Measurements from ENCODE around the gene EBNA1BP2. TPM values are rescaled to one million over a fixed set of nuclear protein-coding genes. Genes with fewer than 3 reads are reported as not detected.
"Not testable (repeated sequence)": the region's sequence is repeated elsewhere in the genome, so short reads cannot be mapped to it uniquely, and the experiment has no call there.

The EBNA1BP2 gene
- total RNA-seq, 2 experiments from 2014 or later, result 58.8 to 59.0 TPM

GRCh38 chr1:43165162-43165561, 6.9 kb downstream of the EBNA1BP2 start:
- ATAC-seq (no peak), DNase-seq (no peak)
- peaks cover 7% of the 10 kb centered on the region for H3K4me1 Mint-ChIP-seq (ENCODE audit: low read depth)
- no peak overlapping the region for H3K4me3 Mint-ChIP-seq
- peaks cover 51% of the 10 kb centered on the region for H3K36me3 Mint-ChIP-seq (ENCODE audit: low read depth)
- H3K27ac Mint-ChIP-seq, result no peak overlapping the region
- CTCF ChIA-PET, result interaction anchor here (0.7 kb wide), 1 partner anchor 252 kb away, joined by 4 read pairs; no protein-coding TSS in a partner anchor
- no peaks in the 10 kb centered on the region for H3K9me3 Mint-ChIP-seq (ENCODE audit: insufficient read depth)
- H3K27me3 Mint-ChIP-seq (ENCODE audit: low read depth), result no peaks in the 10 kb centered on the region
- POLR2A ChIA-PET, result no interaction called here

GRCh38 chr1:43156026-43156425, 16.1 kb downstream of the EBNA1BP2 start:
- ATAC-seq, result no peak
- H3K27ac Mint-ChIP-seq, result no peak overlapping the region
- ChIA-PET CTCF (no interaction called here), POLR2A (no interaction called here)
- H3K4me3 Mint-ChIP-seq, result no peak overlapping the region
- no peaks in the 10 kb centered on the region for H3K36me3 Mint-ChIP-seq (ENCODE audit: low read depth)
- no peaks in the 10 kb centered on the region for H3K9me3 Mint-ChIP-seq (ENCODE audit: insufficient read depth)
- no peak for DNase-seq
- H3K27me3 Mint-ChIP-seq (ENCODE audit: low read depth), result peaks cover 9% of the 10 kb centered on the region
- peaks cover 4% of the 10 kb centered on the region for H3K4me1 Mint-ChIP-seq (ENCODE audit: low read depth)

GRCh38 chr1:43153443-43153842, 18.6 kb downstream of the EBNA1BP2 start:
- H3K36me3 Mint-ChIP-seq (ENCODE audit: low read depth), result no peaks in the 10 kb centered on the region
- peaks cover 4% of the 10 kb centered on the region for H3K4me1 Mint-ChIP-seq (ENCODE audit: low read depth)
- no peak for DNase-seq
- no peaks in the 10 kb centered on the region for H3K9me3 Mint-ChIP-seq (ENCODE audit: insufficient read depth)
- H3K27ac Mint-ChIP-seq, result no peak overlapping the region
- CTCF ChIA-PET, result interaction anchor here (1.0 kb wide), 1 partner anchor 10 kb away, joined by 3 read pairs; no protein-coding TSS in a partner anchor
- POLR2A ChIA-PET, result no interaction called here
- no peak overlapping the region for H3K4me3 Mint-ChIP-seq
- peaks cover 22% of the 10 kb centered on the region for H3K27me3 Mint-ChIP-seq (ENCODE audit: low read depth)
- no peak for ATAC-seq

GRCh38 chr1:43152866-43153265, 19.2 kb downstream of the EBNA1BP2 start:
- DNase-seq, result no peak
- ChIA-PET CTCF (interaction anchor here (1.0 kb wide), 1 partner anchor 10 kb away, joined by 3 read pairs; no protein-coding TSS in a partner anchor), POLR2A (no interaction called here)
- Mint-ChIP-seq H3K9me3 (ENCODE audit: insufficient read depth) (no peaks in the 10 kb centered on the region), H3K36me3 (ENCODE audit: low read depth) (no peaks in the 10 kb centered on the region), H3K27me3 (ENCODE audit: low read depth) (peaks cover 26% of the 10 kb centered on the region), H3K27ac (no peak overlapping the region), H3K4me3 (no peak overlapping the region), H3K4me1 (ENCODE audit: low read depth) (peaks cover 4% of the 10 kb centered on the region)
- ATAC-seq, result no peak

GRCh38 chr1:43149889-43150288, 22.2 kb downstream of the EBNA1BP2 start:
- ChIA-PET CTCF (no interaction called here), POLR2A (no interaction called here)

GRCh38 chr1:43147625-43148327, 24.3 kb downstream of the EBNA1BP2 start:
- no peak overlapping the region for H3K27ac Mint-ChIP-seq
- ATAC-seq, result peak; percentile 78

More at GRCh38 chr1:43149889-43150288, 22.2 kb downstream of the EBNA1BP2 start:
- H3K27ac Mint-ChIP-seq, result no peak overlapping the region
- peaks cover 43% of the 10 kb centered on the region for H3K27me3 Mint-ChIP-seq (ENCODE audit: low read depth)
- H3K4me1 Mint-ChIP-seq (ENCODE audit: low read depth), result peaks cover 2% of the 10 kb centered on the region
- ATAC-seq (no peak), DNase-seq (no peak)
- H3K36me3 Mint-ChIP-seq (ENCODE audit: low read depth), result no peaks in the 10 kb centered on the region
- no peaks in the 10 kb centered on the region for H3K9me3 Mint-ChIP-seq (ENCODE audit: insufficient read depth)
- no peak overlapping the region for H3K4me3 Mint-ChIP-seq

GRCh38 chr1:43144237-43144636, 27.9 kb downstream of the EBNA1BP2 start:
- Mint-ChIP-seq H3K27me3 (ENCODE audit: low read depth) (peaks cover 49% of the 10 kb centered on the region), H3K27ac (no peak overlapping the region), H3K4me3 (no peak overlapping the region), H3K4me1 (ENCODE audit: low read depth) (peaks cover 2% of the 10 kb centered on the region), H3K36me3 (ENCODE audit: low read depth) (no peaks in the 10 kb centered on the region), H3K9me3 (ENCODE audit: insufficient read depth) (no peaks in the 10 kb centered on the region)
- POLR2A ChIA-PET, result no interaction called here
- CTCF ChIA-PET, result interaction anchor here (0.6 kb wide), 1 partner anchor 1732 kb away, joined by 3 read pairs; no protein-coding TSS in a partner anchor
- ATAC-seq (no peak), DNase-seq (no peak)

More at GRCh38 chr1:43147625-43148327, 24.3 kb downstream of the EBNA1BP2 start:
- no peaks in the 10 kb centered on the region for H3K36me3 Mint-ChIP-seq (ENCODE audit: low read depth)
- ChIA-PET CTCF (no interaction called here), POLR2A (interaction anchor here (0.6 kb wide), 1 partner anchor 29 kb away, joined by 3 read pairs; no protein-coding TSS in a partner anchor)
- H3K9me3 Mint-ChIP-seq (ENCODE audit: insufficient read depth), result no peaks in the 10 kb centered on the region
- H3K27me3 Mint-ChIP-seq (ENCODE audit: low read depth), result peaks cover 55% of the 10 kb centered on the region
- H3K4me1 Mint-ChIP-seq (ENCODE audit: low read depth), result peaks cover 2% of the 10 kb centered on the region
- H3K4me3 Mint-ChIP-seq, result no peak overlapping the region
- peak; percentile 44 for DNase-seq

GRCh38 chr1:43143441-43143888, 28.6 kb downstream of the EBNA1BP2 start:
- Mint-ChIP-seq H3K27me3 (ENCODE audit: low read depth) (peaks cover 41% of the 10 kb centered on the region), H3K4me1 (ENCODE audit: low read depth) (peaks cover 2% of the 10 kb centered on the region), H3K27ac (no peak overlapping the region), H3K9me3 (ENCODE audit: insufficient read depth) (no peaks in the 10 kb centered on the region), H3K4me3 (no peak overlapping the region), H3K36me3 (ENCODE audit: low read depth) (no peaks in the 10 kb centered on the region)
- no peak for ATAC-seq
- CTCF ChIA-PET, result no interaction called here
- POLR2A ChIA-PET, result no interaction called here
- DNase-seq, result no peak

- H3K36me3 Mint-ChIP-seq (ENCODE audit: low read depth), result no peaks in the 10 kb centered on the region
- ATAC-seq (no peak), DNase-seq (no peak)
- H3K27me3 Mint-ChIP-seq (ENCODE audit: low read depth), result peaks cover 27% of the 10 kb centered on the region
- POLR2A ChIA-PET, result no interaction called here
- H3K27ac Mint-ChIP-seq, result no peak overlapping the region
- no peak overlapping the region for H3K4me3 Mint-ChIP-seq
- no peaks in the 10 kb centered on the region for H3K9me3 Mint-ChIP-seq (ENCODE audit: insufficient read depth)
- H3K4me1 Mint-ChIP-seq (ENCODE audit: low read depth), result no peaks in the 10 kb centered on the region
- CTCF ChIA-PET, result no interaction called here
These were observed 31.5 kb downstream of the EBNA1BP2 start for GRCh38 chr1:43140583-43140982.

- Mint-ChIP-seq H3K36me3 (ENCODE audit: low read depth) (no peaks in the 10 kb centered on the region), H3K4me1 (ENCODE audit: low read depth) (no peaks in the 10 kb centered on the region), H3K4me3 (no peak overlapping the region), H3K9me3 (ENCODE audit: insufficient read depth) (no peaks in the 10 kb centered on the region), H3K27ac (no peak overlapping the region), H3K27me3 (ENCODE audit: low read depth) (peaks cover 22% of the 10 kb centered on the region)
- ChIA-PET CTCF (no interaction called here), POLR2A (no interaction called here)
- no peak for ATAC-seq
- DNase-seq, result no peak
These were observed 32.1 kb downstream of the EBNA1BP2 start for GRCh38 chr1:43140010-43140409.

- H3K4me1 Mint-ChIP-seq (ENCODE audit: low read depth); H3K9me3 Mint-ChIP-seq (ENCODE audit: insufficient read depth); H3K27ac Mint-ChIP-seq; DNase-seq; ATAC-seq; H3K36me3 Mint-ChIP-seq (ENCODE audit: low read depth); H3K4me3 Mint-ChIP-seq; POLR2A ChIA-PET: not testable (repeated sequence)
- H3K27me3 Mint-ChIP-seq (ENCODE audit: low read depth), result peaks cover 19% of the 10 kb centered on the region
- CTCF ChIA-PET, result interaction anchor here (0.7 kb wide), 1 partner anchor 66 kb away, joined by 3 read pairs; no protein-coding TSS in a partner anchor
These were observed 32.8 kb downstream of the EBNA1BP2 start for GRCh38 chr1:43139295-43139694.

GRCh38 chr1:43137445-43138052, 34.5 kb downstream of the EBNA1BP2 start:
- Mint-ChIP-seq H3K4me1 (ENCODE audit: low read depth) (no peaks in the 10 kb centered on the region), H3K36me3 (ENCODE audit: low read depth) (no peaks in the 10 kb centered on the region), H3K27ac (no peak overlapping the region), H3K9me3 (ENCODE audit: insufficient read depth) (no peaks in the 10 kb centered on the region), H3K27me3 (ENCODE audit: low read depth) (peaks cover 13% of the 10 kb centered on the region), H3K4me3 (no peak overlapping the region)
- ChIA-PET POLR2A (no interaction called here), CTCF (no interaction called here)
- no peak for ATAC-seq
- DNase-seq, result no peak

Measured in activated CD8-positive, alpha-beta T cell treated with anti-CD3 and anti-CD28 coated beads, Interleukin-2, amount 10 ng/mL, durations not matched to agents 7 days and 5 days (primary cell).